ENCODE data around the gene TTLL9. TPM values are rescaled to one million over a fixed set of nuclear protein-coding genes. Genes with fewer than 3 reads are reported as not detected.

Gene TTLL9
- total RNA-seq, 4 donors from 2014 or later: 0.09 to 0.38 TPM; not detected in 2

- Histone ChIP-seq H3K27me3 (peaks cover 0 to 35% (median 0%) of the 10 kb centered on the region in 4 donors), H3K9me3 (no peaks in the 10 kb centered on the region), H3K4me1 (peaks cover 0 to 7% (median 0%) of the 10 kb centered on the region in 3 donors), H3K36me3 (no peaks in the 10 kb centered on the region), H3K27ac (no peak overlapping the region), H3K4me3 (no peak overlapping the region)
- TF ChIP-seq CTCF (IDR thresholded peaks at IDR 0.05): no peak
- intact Hi-C loops (cut with DNase I): no loop called here
- no peak for DNase-seq
- WGBS, 2 donors: 50 to 67% methylated on average over 1 of the region's 1 CpG
Observed at GRCh38 chr20:31991339-31991705, 120.9 kb downstream of the TTLL9 start.

GRCh38 chr20:31992086-31992485, 121.7 kb downstream of the TTLL9 start:
- H3K27me3 ChIP-seq: peaks cover 0 to 43% (median 0%) of the 10 kb centered on the region in 4 donors
- no peaks in the 10 kb centered on the region for H3K9me3 ChIP-seq
- no peak overlapping the region for H3K4me3 ChIP-seq
- intact Hi-C loops (cut with DNase I): no loop called here
- no peaks in the 10 kb centered on the region for H3K36me3 ChIP-seq
- H3K4me1 ChIP-seq: peaks cover 0 to 7% (median 0%) of the 10 kb centered on the region in 3 donors
- TF ChIP-seq POLR2A (IDR thresholded peaks at IDR 0.05): no peak
- TF ChIP-seq CTCF (IDR thresholded peaks at IDR 0.05): no peak
- no peak for DNase-seq
- 78 to 86% methylated on average over 2 of the region's 2 CpGs for WGBS, 2 donors
- H3K27ac ChIP-seq: no peak overlapping the region

Small RNAs within 50 kb of the gene (small RNA-seq; reads per million reads assigned to genes)
- 0 to 0.30 (median 0.04) reads per million in 4 donors for gene RNU1-94P

Other genes starting within 250 kb of the TTLL9 start
- 1 to 10 TPM in 2 of 4 donors, under 1 TPM in 1, not detected in 1; 0.83 to 3.1 (median 2.6) TPM for gene COX4I2, start 232.7 kb upstream of the TTLL9 start, total RNA-seq
- 100 to 1,000 TPM in 1 of 4 donors, 10 to 100 TPM in 3; 65.4 to 105 (median 90.1) TPM for gene BCL2L1, start 147.8 kb upstream of the TTLL9 start, total RNA-seq
- 10 to 100 TPM; 11.4 to 47.1 (median 18.2) TPM for gene TPX2, start 131.3 kb upstream of the TTLL9 start, total RNA-seq
- under 1 TPM in 1 of 4 donors, not detected in 3; 0.38 TPM for gene MYLK2, start 51.3 kb upstream of the TTLL9 start, total RNA-seq
- gene FOXS1, start 25.0 kb upstream of the TTLL9 start, total RNA-seq: under 1 TPM in 2 of 4 donors, not detected in 2; 0.32 to 0.38 TPM
- under 1 TPM; 0.32 to 0.44 (median 0.38) TPM for gene DUSP15, start 107 bp upstream of the TTLL9 start, total RNA-seq
- 10 to 100 TPM in 3 of 4 donors, 1 to 10 TPM in 1; 6.6 to 14.8 (median 11.1) TPM for gene PDRG1, start 81.4 kb downstream of the TTLL9 start, total RNA-seq
- not detected for gene XKR7, start 97.5 kb downstream of the TTLL9 start, total RNA-seq
- gene CCM2L, start 139.8 kb downstream of the TTLL9 start, total RNA-seq: 1 to 10 TPM in 3 of 4 donors, under 1 TPM in 1; 0.80 to 4.8 (median 3.1) TPM
- gene HCK, start 181.6 kb downstream of the TTLL9 start, total RNA-seq: 10 to 100 TPM in 2 of 4 donors, 1 to 10 TPM in 2; 3.0 to 16.9 (median 6.7) TPM
- gene TM9SF4, start 239.1 kb downstream of the TTLL9 start, total RNA-seq: 10 to 100 TPM; 28.5 to 36.3 (median 32.1) TPM

All from esophagus squamous epithelium (tissue), 5 donors.